SU-DHL-6 (cell line): Measurements from ENCODE around the gene WNK4.

ENCODE experiments used
- H2AFZ ChIP-seq: fragments of 200-600 bp; sonication (generic); 2 replicates; pipeline ENCODE4 v1.6.1; 2014; ENCODE audit warnings: low read depth, mild to moderate bottlenecking, moderate library complexity, mixed read lengths, antibody characterized with exemption, low read length; ENCODE audit not compliant: severe bottlenecking
- H3F3A ChIP-seq: fragments of 200-600 bp; shearing (Covaris generic); 2 replicates; pipeline ENCODE4 v1.6.0; 2016; ENCODE audit warnings: antibody characterized with exemption, mild to moderate bottlenecking; ENCODE audit not compliant: insufficient read depth
- H3K27ac ChIP-seq: fragments of 200-600 bp; sonication (generic); 2 replicates; pipeline ENCODE4 v1.5.1; 2016; ENCODE audit warnings: low read depth, mild to moderate bottlenecking, low read length, moderate library complexity, mixed read lengths
- H3K27me3 ChIP-seq: fragments of 200-600 bp; sonication (generic), shearing (Covaris generic); 2 replicates; pipeline ENCODE4 v1.6.0; 2014; ENCODE audit warnings: mild to moderate bottlenecking, low read length
- H3K36me3 ChIP-seq: fragments of 200-600 bp; sonication (generic); 2 replicates; pipeline ENCODE4 v1.6.1; 2014; ENCODE audit warnings: mild to moderate bottlenecking, low read length, mixed read lengths
- H3K4me2 ChIP-seq: fragments of 300-600, 200-600 bp; shearing (Covaris generic), sonication (generic); 2 replicates; pipeline ENCODE4 v1.6.0; 2014; ENCODE audit warnings: low read length, low read depth, mild to moderate bottlenecking; ENCODE audit not compliant: poor library complexity, severe bottlenecking
- H3K4me3 ChIP-seq: fragments of 200-600 bp; sonication (generic); 2 replicates; pipeline ENCODE4 v1.5.1; 2014; ENCODE audit warnings: antibody characterized with exemption, low read length, mild to moderate bottlenecking, mixed read lengths; ENCODE audit not compliant: insufficient read depth, poor library complexity, severe bottlenecking
- H3K79me2 ChIP-seq: fragments of 200-600 bp; sonication (generic); 2 replicates; pipeline ENCODE4 v1.6.1; 2014; ENCODE audit warnings: mild to moderate bottlenecking, low read length, moderate library complexity; ENCODE audit not compliant: insufficient read depth
- H3K9ac ChIP-seq: fragments of 200-600 bp; sonication (generic); 2 replicates; pipeline ENCODE4 v1.7.0; 2014; ENCODE audit warnings: mild to moderate bottlenecking, low read length
- H3K9me2 ChIP-seq: fragments of 200-600 bp; sonication (generic); replicated peaks from 2 replicates; pipeline ENCODE4 v1.6.1; 2014; ENCODE audit warnings: low read length; ENCODE audit not compliant: insufficient read depth
- H3K9me3 ChIP-seq: fragments of 200-600 bp; sonication (generic); 2 replicates; pipeline ENCODE4 v1.6.1; 2014; ENCODE audit warnings: low read length, mixed read lengths; ENCODE audit not compliant: insufficient read depth
- H4K20me1 ChIP-seq: fragments of 200-600 bp; sonication (generic); 2 replicates; pipeline ENCODE4 v1.6.1; 2014; ENCODE audit warnings: low read depth, mild to moderate bottlenecking, antibody characterized with exemption, low read length, moderate library complexity, mixed read lengths
- EZH2phosphoT487 ChIP-seq: fragments of 200-600 bp; sonication (generic), shearing (Covaris generic); conservative IDR thresholded peaks from 2 replicates; pipeline ENCODE4 v1.6.1; 2018; ENCODE audit warnings: mild to moderate bottlenecking, antibody characterized with exemption, low read length, moderate library complexity, mixed read lengths
- TF ChIP-seq, protein P1 (sequence below): fragments of 200-600 bp; sonication (generic); IDR thresholded peaks from one replicate; pipeline ENCODE4 v1.5.1; 2017; ENCODE audit warnings: antibody characterized with exemption, mild to moderate bottlenecking, low read length, moderate library complexity; ENCODE audit not compliant: insufficient read depth, poor library complexity, severe bottlenecking

The WNK4 gene

DNA sequence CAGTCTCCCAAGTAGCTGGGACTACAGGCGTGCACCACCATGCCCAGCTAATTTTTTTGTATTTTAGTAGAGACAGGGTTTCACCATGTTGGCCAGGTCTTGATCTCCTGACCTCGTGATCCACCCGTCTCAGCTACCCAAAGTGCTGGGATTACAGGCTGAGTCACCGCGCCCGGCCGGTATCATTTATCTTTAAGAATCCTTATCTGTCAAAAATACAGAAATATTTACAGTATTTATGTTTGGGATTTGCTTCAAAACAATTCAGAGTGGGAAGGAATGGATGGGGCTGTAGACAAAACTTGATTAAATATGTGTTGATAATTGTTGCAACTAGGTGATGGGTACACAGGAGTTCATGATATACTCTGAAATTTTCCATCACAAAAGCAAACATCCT lies 40.8 kb downstream of the WNK4 start:
- Histone ChIP-seq H3K27ac (no peak overlapping the region), H3K36me3 (peaks cover 10% of the 10 kb centered on the region), H3K9ac (no peak overlapping the region), H3K27me3 (no peaks in the 10 kb centered on the region), H3F3A (peaks cover 11% of the 10 kb centered on the region; the same call in 1 of the 2 replicates), H4K20me1 (no peaks in the 10 kb centered on the region), H3K79me2 (peaks cover 20% of the 10 kb centered on the region), H3K9me3 (no peaks in the 10 kb centered on the region), H3K9me2 (no peaks in the 10 kb centered on the region), H3K4me3 (no peak overlapping the region), H2AFZ (no peak overlapping the region), H3K4me2 (no peak overlapping the region)
- TF ChIP-seq EZH2phosphoT487: no peak
- TF ChIP-seq, protein P1, sequence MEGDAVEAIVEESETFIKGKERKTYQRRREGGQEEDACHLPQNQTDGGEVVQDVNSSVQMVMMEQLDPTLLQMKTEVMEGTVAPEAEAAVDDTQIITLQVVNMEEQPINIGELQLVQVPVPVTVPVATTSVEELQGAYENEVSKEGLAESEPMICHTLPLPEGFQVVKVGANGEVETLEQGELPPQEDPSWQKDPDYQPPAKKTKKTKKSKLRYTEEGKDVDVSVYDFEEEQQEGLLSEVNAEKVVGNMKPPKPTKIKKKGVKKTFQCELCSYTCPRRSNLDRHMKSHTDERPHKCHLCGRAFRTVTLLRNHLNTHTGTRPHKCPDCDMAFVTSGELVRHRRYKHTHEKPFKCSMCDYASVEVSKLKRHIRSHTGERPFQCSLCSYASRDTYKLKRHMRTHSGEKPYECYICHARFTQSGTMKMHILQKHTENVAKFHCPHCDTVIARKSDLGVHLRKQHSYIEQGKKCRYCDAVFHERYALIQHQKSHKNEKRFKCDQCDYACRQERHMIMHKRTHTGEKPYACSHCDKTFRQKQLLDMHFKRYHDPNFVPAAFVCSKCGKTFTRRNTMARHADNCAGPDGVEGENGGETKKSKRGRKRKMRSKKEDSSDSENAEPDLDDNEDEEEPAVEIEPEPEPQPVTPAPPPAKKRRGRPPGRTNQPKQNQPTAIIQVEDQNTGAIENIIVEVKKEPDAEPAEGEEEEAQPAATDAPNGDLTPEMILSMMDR: no peak

DNA sequence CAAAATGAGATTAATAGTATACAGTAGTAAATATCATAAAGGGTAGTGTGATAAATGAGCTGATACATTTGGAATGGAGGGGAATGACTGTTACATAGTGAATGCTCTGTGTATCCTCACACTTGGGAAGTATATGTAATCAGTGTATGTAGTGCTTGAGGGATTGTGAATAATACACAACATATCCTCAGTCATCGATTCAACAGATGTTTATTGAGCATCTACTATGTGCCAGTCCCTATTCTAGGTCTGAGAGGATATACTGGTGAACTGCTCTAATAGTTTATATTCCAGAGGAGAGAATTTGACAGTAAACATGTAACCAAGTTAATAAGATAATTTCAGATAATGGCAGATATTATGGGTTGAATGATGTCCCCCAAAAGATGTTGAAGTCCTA lies 47.1 kb downstream of the WNK4 start:
- no peak for TF ChIP-seq EZH2phosphoT487
- TF ChIP-seq, protein P1: no peak
- Histone ChIP-seq H3K4me2 (no peak overlapping the region), H3K27ac (no peak overlapping the region), H3K4me3 (no peak overlapping the region), H3K36me3 (no peaks in the 10 kb centered on the region), H3K79me2 (peaks cover 15% of the 10 kb centered on the region), H3K9ac (no peak overlapping the region), H4K20me1 (no peaks in the 10 kb centered on the region), H3K9me3 (no peaks in the 10 kb centered on the region), H3K9me2 (no peaks in the 10 kb centered on the region), H3F3A (peaks cover 10% of the 10 kb centered on the region), H3K27me3 (no peaks in the 10 kb centered on the region), H2AFZ (no peak overlapping the region)

DNA sequence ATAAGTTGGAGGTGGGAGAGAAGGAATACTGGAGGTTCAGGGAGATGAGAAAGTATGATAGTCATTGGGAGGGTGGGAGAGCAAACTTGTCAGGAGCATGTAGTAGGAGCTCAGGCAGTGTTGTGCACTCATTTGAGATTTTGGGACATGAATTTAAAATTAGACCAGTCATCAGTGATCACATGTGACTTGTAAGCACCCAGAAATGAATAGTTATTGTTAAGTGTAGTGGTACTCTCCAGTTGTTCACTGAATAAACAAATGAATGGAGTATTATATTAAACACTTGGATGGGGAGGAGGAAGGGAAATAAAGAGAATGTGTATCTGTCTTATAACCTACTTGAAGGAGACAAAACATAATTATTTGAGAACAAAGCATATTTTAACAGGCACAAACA lies 50.6 kb downstream of the WNK4 start:
- peaks cover 6% of the 10 kb centered on the region for H3F3A ChIP-seq
- H3K9me3 ChIP-seq: no peaks in the 10 kb centered on the region
- no peak overlapping the region for H3K9ac ChIP-seq
- no peak overlapping the region for H3K4me2 ChIP-seq
- no peak overlapping the region for H2AFZ ChIP-seq
- H3K27ac ChIP-seq: no peak overlapping the region
- H3K36me3 ChIP-seq: peaks cover 7% of the 10 kb centered on the region; the same call in 1 of the 2 replicates
- H3K9me2 ChIP-seq: no peaks in the 10 kb centered on the region
- no peak overlapping the region for H3K4me3 ChIP-seq
- peaks cover 27% of the 10 kb centered on the region for H3K79me2 ChIP-seq
- TF ChIP-seq, protein P1: no peak
- TF ChIP-seq EZH2phosphoT487: no peak
- no peaks in the 10 kb centered on the region for H4K20me1 ChIP-seq
- H3K27me3 ChIP-seq: no peaks in the 10 kb centered on the region
